Measurements from ENCODE around the gene TTC7B.

TTC7B gene

GRCh38 chr14:90514015-90514398 lies 302.2 kb downstream of the TTC7B start:
- no peak for DNase-seq (ENCODE audit: low read depth)
- no peak for TF ChIP-seq CTCF (IDR thresholded peaks at IDR 0.05; ENCODE audit: low read depth, low read length)
- no peak for TF ChIP-seq POLR2A (IDR thresholded peaks at IDR 0.05; ENCODE audit: extremely low read depth, insufficient read length)
- no peak for TF ChIP-seq MYC (IDR thresholded peaks at IDR 0.05; ENCODE audit: low read depth, low read length)
- no peak for TF ChIP-seq MAX (IDR thresholded peaks at IDR 0.05; ENCODE audit: low read depth, low read length)
- no peak overlapping the region for H3K4me3 ChIP-seq (ENCODE audit: low read depth, low read length)

- no peak overlapping the region for H3K4me3 ChIP-seq (ENCODE audit: low read depth, low read length)
- DNase-seq (ENCODE audit: low read depth) = no peak
- TF ChIP-seq MAX (IDR thresholded peaks at IDR 0.05; ENCODE audit: low read depth, low read length) = no peak
Observed at GRCh38 chr14:90513161-90514014, 302.8 kb downstream of the TTC7B start.

GRCh38 chr14:90512329-90512991 lies 303.8 kb downstream of the TTC7B start:
- H3K4me3 ChIP-seq (ENCODE audit: low read depth, low read length) = no peak overlapping the region
- no peak for DNase-seq (ENCODE audit: low read depth)
- TF ChIP-seq CTCF (IDR thresholded peaks at IDR 0.05; ENCODE audit: low read depth, low read length) = no peak
- TF ChIP-seq MYC (IDR thresholded peaks at IDR 0.05; ENCODE audit: low read depth, low read length) = no peak
- no peak for TF ChIP-seq MAX (IDR thresholded peaks at IDR 0.05; ENCODE audit: low read depth, low read length)

- H3K4me3 ChIP-seq (ENCODE audit: low read depth, low read length) = no peak overlapping the region
- no peak for DNase-seq (ENCODE audit: low read depth)
Observed at GRCh38 chr14:90511795-90512328, 304.4 kb downstream of the TTC7B start.

GRCh38 chr14:90511252-90511651 lies 305.0 kb downstream of the TTC7B start:
- DNase-seq (ENCODE audit: low read depth) = no peak
- no peak overlapping the region for H3K4me3 ChIP-seq (ENCODE audit: low read depth, low read length)
- no peak for TF ChIP-seq MAX (IDR thresholded peaks at IDR 0.05; ENCODE audit: low read depth, low read length)
- no peak for TF ChIP-seq CTCF (IDR thresholded peaks at IDR 0.05; ENCODE audit: low read depth, low read length)
- no peak for TF ChIP-seq POLR2A (IDR thresholded peaks at IDR 0.05; ENCODE audit: extremely low read depth, insufficient read length)
- no peak for TF ChIP-seq MYC (IDR thresholded peaks at IDR 0.05; ENCODE audit: low read depth, low read length)

More at GRCh38 chr14:90511795-90512328, 304.4 kb downstream of the TTC7B start:
- no peak for TF ChIP-seq POLR2A (IDR thresholded peaks at IDR 0.05; ENCODE audit: extremely low read depth, insufficient read length)
- TF ChIP-seq MYC (IDR thresholded peaks at IDR 0.05; ENCODE audit: low read depth, low read length) = no peak
- TF ChIP-seq CTCF (IDR thresholded peaks at IDR 0.05; ENCODE audit: low read depth, low read length) = no peak

GRCh38 chr14:90510159-90510558 lies 306.1 kb downstream of the TTC7B start:
- no peak overlapping the region for H3K4me3 ChIP-seq (ENCODE audit: low read depth, low read length)
- no peak for DNase-seq (ENCODE audit: low read depth)
- TF ChIP-seq MAX (IDR thresholded peaks at IDR 0.05; ENCODE audit: low read depth, low read length) = no peak
- no peak for TF ChIP-seq POLR2A (IDR thresholded peaks at IDR 0.05; ENCODE audit: extremely low read depth, insufficient read length)
- no peak for TF ChIP-seq CTCF (IDR thresholded peaks at IDR 0.05; ENCODE audit: low read depth, low read length)
- TF ChIP-seq MYC (IDR thresholded peaks at IDR 0.05; ENCODE audit: low read depth, low read length) = no peak

Data from NB4 (cell line).